CD14-positive monocyte (primary cell): ENCODE measurements around the gene STK32C. TPM values are rescaled to one million over a fixed set of nuclear protein-coding genes. Genes with fewer than 3 reads are reported as not detected.

Experiments
- DNase-seq, 3 donors: peaks; one replicate each; pipeline ENCODE4 v3.0.0-alpha.2; 2011 to 2022
- H2AFZ ChIP-seq: 2 replicates; pipeline ENCODE4 v1.6.0; 2012; ENCODE audit warnings: mild to moderate bottlenecking, low read depth, low read length, inconsistent platforms; ENCODE audit not compliant: insufficient read depth, poor library complexity, severe bottlenecking
- H3K27ac ChIP-seq, 2 donors: 1 replicate in 1 of 2; 2 replicates in 1 of 2; pipeline ENCODE4 v1.5.1; 2012 to 2013; ENCODE audit warnings: low read length in 2 of 2, control low read depth in 1 of 2, inconsistent platforms in 1 of 2, low read depth in 1 of 2, mild to moderate bottlenecking in 1 of 2
- H3K27me3 ChIP-seq, 2 donors: one replicate each; pipeline versions ENCODE4 v1.6.0 to v1.6.1; 2011 to 2013; ENCODE audit warnings: low read length in 2 of 2; ENCODE audit not compliant: control insufficient read depth in 2 of 2, insufficient read depth in 2 of 2
- H3K36me3 ChIP-seq, 2 donors: replicated peaks in 1 of 2; 1 replicate in 1 of 2; 2 replicates in 1 of 2; pipeline versions ENCODE4 v1.5.1 to v1.6.1; 2012 to 2013; ENCODE audit warnings: low read length in 2 of 2, control low read depth in 1 of 2, inconsistent platforms in 1 of 2, mild to moderate bottlenecking in 1 of 2; ENCODE audit not compliant: insufficient read depth in 2 of 2, control insufficient read depth in 1 of 2
- H3K4me1 ChIP-seq, 2 donors: 1 replicate in 1 of 2; 2 replicates in 1 of 2; pipeline versions ENCODE4 v1.5.1 to v1.6.1; 2012 to 2013; ENCODE audit warnings: low read length in 2 of 2, control low read depth in 1 of 2, inconsistent platforms in 1 of 2, mild to moderate bottlenecking in 1 of 2, moderate library complexity in 1 of 2; ENCODE audit not compliant: insufficient read depth in 2 of 2, control insufficient read depth in 1 of 2
- H3K4me2 ChIP-seq: replicated peaks from 2 replicates; pipeline ENCODE3; 2012; ENCODE audit warnings: low read length, moderate library complexity, mild to moderate bottlenecking; ENCODE audit not compliant: poor library complexity, severe bottlenecking; ENCODE audit errors: extremely low read depth
- H3K4me3 ChIP-seq, 3 experiments: fragments of 200-600 bp in 1 of 3; sonication (generic) in 1 of 3; replicated peaks in 1 of 3; 1 replicate in 2 of 3; 2 replicates in 1 of 3; pipeline ENCODE4 v1.5.1; 2011 to 2013; ENCODE audit warnings: low read length in 3 of 3, mild to moderate bottlenecking in 3 of 3, control low read depth in 2 of 3, low read depth in 2 of 3, inconsistent platforms in 1 of 3, moderate library complexity in 1 of 3
- H3K79me2 ChIP-seq: 2 replicates; pipeline ENCODE4 v1.6.0; 2012; ENCODE audit warnings: mild to moderate bottlenecking, control low read depth, inconsistent platforms, low read length, moderate library complexity; ENCODE audit not compliant: insufficient read depth
- H3K9ac ChIP-seq: 2 replicates; pipeline ENCODE4 v1.6.0; 2017; ENCODE audit warnings: low read length, mild to moderate bottlenecking; ENCODE audit not compliant: insufficient read depth, poor library complexity, severe bottlenecking
- H3K9me3 ChIP-seq, 2 donors: replicated peaks in 1 of 2; 1 replicate in 1 of 2; 2 replicates in 1 of 2; pipeline versions ENCODE4 v1.5.1 to v1.6.1; 2012 to 2013; ENCODE audit warnings: low read length in 2 of 2, control low read depth in 1 of 2; ENCODE audit not compliant: control insufficient read depth in 1 of 2, insufficient read depth in 1 of 2
- H4K20me1 ChIP-seq: 2 replicates; pipeline ENCODE4 v1.6.0; 2012; ENCODE audit warnings: mild to moderate bottlenecking, low read length, control low read depth, moderate library complexity; ENCODE audit not compliant: insufficient read depth
- H3K27ac Mint-ChIP-seq, 7 donors: one replicate each; pipeline ENCODE4 v1.8.0; 2020; ENCODE audit warnings: mild to moderate bottlenecking in 7 of 7, mixed read lengths in 7 of 7, moderate library complexity in 6 of 7, inconsistent platforms in 2 of 7
- H3K27me3 Mint-ChIP-seq, 3 donors: one replicate each; pipeline ENCODE4 v1.8.0; 2021 to 2022; ENCODE audit warnings: low read depth in 3 of 3, mild to moderate bottlenecking in 3 of 3, mixed read lengths in 3 of 3, moderate library complexity in 3 of 3, inconsistent platforms in 1 of 3
- H3K36me3 Mint-ChIP-seq, 2 donors: one replicate each; pipeline ENCODE4 v1.8.0; 2020; ENCODE audit warnings: mixed read lengths in 2 of 2, inconsistent platforms in 1 of 2, mild to moderate bottlenecking in 1 of 2
- H3K4me1 Mint-ChIP-seq: one replicate; pipeline ENCODE4 v1.8.0; 2020; ENCODE audit warnings: mild to moderate bottlenecking, mixed read lengths
- H3K4me3 Mint-ChIP-seq, 2 donors: one replicate each; pipeline ENCODE4 v1.8.0; 2020; ENCODE audit warnings: mild to moderate bottlenecking in 2 of 2, mixed read lengths in 2 of 2, moderate library complexity in 1 of 2
- H3K9me3 Mint-ChIP-seq, 7 donors: one replicate each; pipeline ENCODE4 v1.8.0; 2020 to 2022; ENCODE audit warnings: mixed read lengths in 7 of 7, mild to moderate bottlenecking in 6 of 7, moderate library complexity in 6 of 7, inconsistent platforms in 2 of 7
- WGBS: methylation state at CpG from one replicate; pipeline ENCODE4 v1.1.5; 2013; ENCODE audit warnings: missing lambda C conversion rate; ENCODE audit not compliant: insufficient coverage; 5-methylcytosine and 5-hydroxymethylcytosine counted together
- intact Hi-C, 2 donors: fragments of 100-400 bp; cut with micrococcal nuclease; formaldehyde crosslinking; loops; one replicate each; pipeline versions ENCODE4 v1.15.0 to v1.15.1; 2023
- polyA plus RNA-seq, 3 donors: library from polyadenylated mRNA; depleted of rRNA in 1 of 3; unstranded in 2 of 3; stranded (reverse) in 1 of 3; fragments of 300-500 nt in 2 of 3; fragments of >200 nt in 1 of 3; fragmentation: Illumina TruSeq in 2 of 3; gene quantifications; 1 replicate in 2 of 3; 2 replicates in 1 of 3; pipeline ENCODE4 v1.2.3, GENCODE V29; 2012 to 2021
- TF ChIP-seq, protein P1 (sequence below): fragments of 200-600 bp; IDR thresholded peaks from one replicate; pipeline ENCODE4 v1.8.0; 2022; ENCODE audit warnings: antibody characterized with exemption, mild to moderate bottlenecking

Gene STK32C
- polyA plus RNA-seq, 3 donors: 13.6 to 22.8 (median 18.4) TPM

DNA sequence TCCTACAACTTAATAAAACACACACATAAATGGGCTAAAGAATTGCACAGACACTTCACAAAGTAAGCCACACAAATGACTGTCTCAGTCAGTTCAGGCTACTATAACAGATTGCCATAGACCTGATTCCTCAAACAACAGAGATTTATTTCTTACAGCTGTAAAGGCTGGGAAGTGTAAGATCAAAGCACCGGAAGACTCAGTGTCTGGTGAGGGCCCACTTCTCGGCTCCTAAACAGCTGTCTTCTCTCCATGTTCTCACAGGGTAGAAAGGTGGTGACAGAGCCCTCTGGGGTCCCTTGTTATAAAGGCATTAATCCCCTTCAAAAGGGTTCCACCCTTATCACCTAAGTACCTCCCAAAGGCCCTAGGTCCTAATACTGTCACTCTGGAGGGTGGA lies 18.3 kb downstream of the STK32C start:
- no peak for DNase-seq
- Histone ChIP-seq H3K4me3 (no peak overlapping the region), H3K27ac (no peak overlapping the region), H3K9ac (no peak overlapping the region), H3K4me2 (no peak overlapping the region), H4K20me1 (peaks cover 63% of the 10 kb centered on the region), H3K9me3 (no peaks in the 10 kb centered on the region), H3K79me2 (no peaks in the 10 kb centered on the region), H3K27me3 (peaks cover 0 to 3% of the 10 kb centered on the region in 2 donors), H3K36me3 (no peaks in the 10 kb centered on the region), H2AFZ (no peak overlapping the region), H3K4me1 (no peaks in the 10 kb centered on the region)
- Mint-ChIP-seq H3K36me3 (no peaks in the 10 kb centered on the region), H3K27me3 (peaks cover 2 to 10% (median 3%) of the 10 kb centered on the region in 3 donors), H3K4me3 (no peak overlapping the region), H3K27ac (no peak overlapping the region), H3K9me3 (peaks cover 0 to 11% (median 3%) of the 10 kb centered on the region in 7 donors), H3K4me1 (peaks cover 6% of the 10 kb centered on the region)
- 100% methylated on average over 1 of the region's 2 CpGs for WGBS
- intact Hi-C loops: no loop called here
- TF ChIP-seq, protein P1, sequence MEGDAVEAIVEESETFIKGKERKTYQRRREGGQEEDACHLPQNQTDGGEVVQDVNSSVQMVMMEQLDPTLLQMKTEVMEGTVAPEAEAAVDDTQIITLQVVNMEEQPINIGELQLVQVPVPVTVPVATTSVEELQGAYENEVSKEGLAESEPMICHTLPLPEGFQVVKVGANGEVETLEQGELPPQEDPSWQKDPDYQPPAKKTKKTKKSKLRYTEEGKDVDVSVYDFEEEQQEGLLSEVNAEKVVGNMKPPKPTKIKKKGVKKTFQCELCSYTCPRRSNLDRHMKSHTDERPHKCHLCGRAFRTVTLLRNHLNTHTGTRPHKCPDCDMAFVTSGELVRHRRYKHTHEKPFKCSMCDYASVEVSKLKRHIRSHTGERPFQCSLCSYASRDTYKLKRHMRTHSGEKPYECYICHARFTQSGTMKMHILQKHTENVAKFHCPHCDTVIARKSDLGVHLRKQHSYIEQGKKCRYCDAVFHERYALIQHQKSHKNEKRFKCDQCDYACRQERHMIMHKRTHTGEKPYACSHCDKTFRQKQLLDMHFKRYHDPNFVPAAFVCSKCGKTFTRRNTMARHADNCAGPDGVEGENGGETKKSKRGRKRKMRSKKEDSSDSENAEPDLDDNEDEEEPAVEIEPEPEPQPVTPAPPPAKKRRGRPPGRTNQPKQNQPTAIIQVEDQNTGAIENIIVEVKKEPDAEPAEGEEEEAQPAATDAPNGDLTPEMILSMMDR: no peak

GRCh38 chr10:132283604-132284382 lies 24.0 kb downstream of the STK32C start:
- Mint-ChIP-seq H3K4me3 (no peak overlapping the region), H3K27me3 (peaks cover 5 to 11% (median 8%) of the 10 kb centered on the region in 3 donors), H3K36me3 (no peaks in the 10 kb centered on the region), H3K4me1 (peaks cover 9% of the 10 kb centered on the region), H3K27ac (no peak overlapping the region), H3K9me3 (peaks cover under 1 to 10% (median 3%) of the 10 kb centered on the region in 7 donors)
- Histone ChIP-seq H3K4me2 (no peak overlapping the region), H3K27ac (no peak overlapping the region), H3K4me1 (no peaks in the 10 kb centered on the region), H3K9me3 (no peaks in the 10 kb centered on the region), H2AFZ (no peak overlapping the region), H3K27me3 (peaks cover 0 to 3% of the 10 kb centered on the region in 2 donors), H3K4me3 (no peak overlapping the region), H3K9ac (no peak overlapping the region), H3K36me3 (no peaks in the 10 kb centered on the region), H3K79me2 (no peaks in the 10 kb centered on the region), H4K20me1 (peaks cover 57% of the 10 kb centered on the region)
- intact Hi-C loops: no loop called here
- TF ChIP-seq, protein P1: no peak
- 92% methylated on average over 14 of the region's 24 CpGs for WGBS
- DNase-seq: no peak
